Spleen (tissue), 7 donors: ENCODE measurements around the gene MYO5B.

ENCODE experiments used
- POLR2A ChIP-seq, 3 donors: fragments of 450-650 bp; IDR thresholded peaks; one replicate each; pipeline ENCODE4 v1.5.1; 2017; ENCODE audit warnings: antibody characterized with exemption in 3 of 3, mild to moderate bottlenecking in 1 of 3
- POLR2AphosphoS5 ChIP-seq, 3 donors: sonication (generic); formaldehyde crosslinking; IDR thresholded peaks; one replicate each; pipeline ENCODE4 v1.5.1; 2017; ENCODE audit warnings: antibody characterized with exemption in 3 of 3
- TF ChIP-seq, protein P1 (sequence below), 11 experiments: fragments of 200-600 bp in 7 of 11; fragments of 450-650 bp in 4 of 11; sonication (generic) in 4 of 11; IDR thresholded peaks in 8 of 11; conservative IDR thresholded peaks in 3 of 11; 1 replicate in 7 of 11; 2 replicates in 4 of 11; pipeline versions ENCODE4 v1.4.0 to v1.8.0; 2016 to 2021; ENCODE audit warnings: antibody characterized with exemption in 11 of 11, inconsistent platforms in 4 of 11, mild to moderate bottlenecking in 1 of 11
- donor health status: DM: no; HTN: no; CAD: no; lungs with moderate emphysema.
- donor health status: DM: no; HTN: no; CAD: no.
- donor health status: DM: no; HTN: no; CAD: no.

DNA sequence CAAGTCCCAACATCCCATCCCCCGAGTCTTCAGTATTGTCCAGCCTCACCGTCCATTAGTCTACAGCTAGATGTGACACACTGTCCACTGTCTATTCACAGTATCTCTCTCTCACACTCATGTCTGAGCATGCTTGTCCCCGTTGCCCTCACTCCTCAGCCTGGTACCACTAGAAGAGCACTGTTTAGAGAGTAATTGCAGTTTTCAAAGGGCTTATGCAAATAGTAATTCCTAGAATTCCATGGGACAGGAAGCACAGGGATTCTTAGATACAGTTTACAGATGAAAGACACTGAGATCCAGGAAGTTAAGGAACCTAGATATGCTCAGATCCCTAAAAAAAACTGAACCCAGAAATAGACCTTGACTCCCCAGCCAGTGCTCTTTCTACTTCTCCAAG lies 125.5 kb downstream of the MYO5B start:
- TF ChIP-seq POLR2A (IDR thresholded peaks at IDR 0.05) (no peak), POLR2AphosphoS5 (IDR thresholded peaks at IDR 0.05) (no peak)
- TF ChIP-seq, protein P1, sequence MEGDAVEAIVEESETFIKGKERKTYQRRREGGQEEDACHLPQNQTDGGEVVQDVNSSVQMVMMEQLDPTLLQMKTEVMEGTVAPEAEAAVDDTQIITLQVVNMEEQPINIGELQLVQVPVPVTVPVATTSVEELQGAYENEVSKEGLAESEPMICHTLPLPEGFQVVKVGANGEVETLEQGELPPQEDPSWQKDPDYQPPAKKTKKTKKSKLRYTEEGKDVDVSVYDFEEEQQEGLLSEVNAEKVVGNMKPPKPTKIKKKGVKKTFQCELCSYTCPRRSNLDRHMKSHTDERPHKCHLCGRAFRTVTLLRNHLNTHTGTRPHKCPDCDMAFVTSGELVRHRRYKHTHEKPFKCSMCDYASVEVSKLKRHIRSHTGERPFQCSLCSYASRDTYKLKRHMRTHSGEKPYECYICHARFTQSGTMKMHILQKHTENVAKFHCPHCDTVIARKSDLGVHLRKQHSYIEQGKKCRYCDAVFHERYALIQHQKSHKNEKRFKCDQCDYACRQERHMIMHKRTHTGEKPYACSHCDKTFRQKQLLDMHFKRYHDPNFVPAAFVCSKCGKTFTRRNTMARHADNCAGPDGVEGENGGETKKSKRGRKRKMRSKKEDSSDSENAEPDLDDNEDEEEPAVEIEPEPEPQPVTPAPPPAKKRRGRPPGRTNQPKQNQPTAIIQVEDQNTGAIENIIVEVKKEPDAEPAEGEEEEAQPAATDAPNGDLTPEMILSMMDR (IDR thresholded peaks at IDR 0.05 in 8 of 11, conservative IDR thresholded peaks at IDR 0.05 in 3 of 11): no peak
